SHP77 treated with DMSO at 0.1 percent for 48 hours (cell line): Measurements from ENCODE around the gene PELI3.
"Not testable (repeated sequence)": the region's sequence is repeated elsewhere in the genome, so short reads cannot be mapped to it uniquely, and the experiment has no call there.

Experiments
- DNase-seq: peaks from one replicate; lab custom pipeline; 2025; lab: John Stamatoyannopoulos, UW

PELI3 gene

DNA sequence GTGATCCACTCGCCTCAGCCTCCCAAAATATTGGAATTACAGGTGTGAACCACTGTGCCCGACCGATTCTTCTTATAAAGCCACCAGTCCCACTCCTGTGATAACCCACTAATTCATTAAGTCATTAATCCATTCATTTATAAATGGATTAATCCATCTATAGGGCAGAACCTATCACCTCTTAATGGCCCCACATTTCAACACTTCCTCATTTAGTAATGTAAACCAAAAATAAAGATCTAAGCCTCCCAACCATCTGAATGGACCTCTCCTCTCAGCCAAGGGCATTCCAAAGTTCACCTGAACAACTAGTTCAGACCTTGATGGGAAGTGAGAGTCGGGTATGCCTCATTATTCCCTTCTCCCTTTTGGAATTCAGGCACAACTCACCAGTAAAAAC is 18.2 kb upstream of the PELI3 start:
- DNase-seq: no peak

GRCh38 chr11:66450560-66450959 is 16.1 kb upstream of the PELI3 start:
- DNase-seq: no peak

- DNase-seq: no peak
Measured at GRCh38 chr11:66451663-66452062, 15.0 kb upstream of the PELI3 start.

- DNase-seq: no peak
Measured at GRCh38 chr11:66454247-66454646, 12.5 kb upstream of the PELI3 start.

DNA sequence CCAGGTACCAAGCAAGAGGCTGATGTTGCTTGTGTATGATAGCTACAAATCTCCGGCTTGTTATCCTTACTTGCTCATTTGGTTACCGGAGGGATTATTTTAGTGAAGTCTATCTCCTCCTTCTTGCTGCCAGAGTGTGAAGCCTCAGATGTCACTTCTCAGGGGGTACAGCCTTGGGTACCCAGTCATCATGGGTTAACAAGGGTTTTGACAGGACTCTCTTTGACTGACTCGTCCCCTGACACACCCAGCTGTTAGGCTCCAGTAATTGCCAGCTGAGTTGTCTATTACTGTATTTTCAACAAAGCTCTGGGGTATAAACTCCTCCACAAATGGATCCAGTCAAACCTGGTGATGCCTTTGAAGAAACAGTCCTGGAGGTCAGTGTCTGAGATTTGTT is 11.9 kb upstream of the PELI3 start:
- no peak for DNase-seq

GRCh38 chr11:66457826-66458225 is 8.9 kb upstream of the PELI3 start:
- no peak for DNase-seq

GRCh38 chr11:66459138-66459778 is 7.4 kb upstream of the PELI3 start:
- no peak for DNase-seq

DNA sequence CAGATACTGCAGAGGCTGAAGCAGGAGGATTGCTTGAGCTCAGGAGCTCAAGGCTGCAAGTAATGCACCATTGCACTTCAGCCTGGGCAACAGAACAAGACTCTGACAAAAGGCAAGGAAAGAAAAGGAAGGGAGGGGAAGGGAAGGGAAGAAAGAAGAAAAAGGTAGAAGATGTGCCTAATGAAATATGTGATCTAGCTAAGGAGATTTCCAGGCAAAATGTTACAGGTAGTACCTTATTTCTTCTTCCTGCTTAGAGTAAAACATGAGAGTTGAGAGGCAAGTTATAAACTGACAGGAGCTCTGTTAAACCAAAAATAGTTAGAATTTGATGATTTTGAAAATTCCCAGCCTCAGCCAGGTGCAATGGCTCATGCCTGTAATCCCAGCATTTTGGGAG is 4.7 kb upstream of the PELI3 start:
- no peak for DNase-seq

- DNase-seq: no peak
Measured at GRCh38 chr11:66462911-66463310, 3.8 kb upstream of the PELI3 start.

DNA sequence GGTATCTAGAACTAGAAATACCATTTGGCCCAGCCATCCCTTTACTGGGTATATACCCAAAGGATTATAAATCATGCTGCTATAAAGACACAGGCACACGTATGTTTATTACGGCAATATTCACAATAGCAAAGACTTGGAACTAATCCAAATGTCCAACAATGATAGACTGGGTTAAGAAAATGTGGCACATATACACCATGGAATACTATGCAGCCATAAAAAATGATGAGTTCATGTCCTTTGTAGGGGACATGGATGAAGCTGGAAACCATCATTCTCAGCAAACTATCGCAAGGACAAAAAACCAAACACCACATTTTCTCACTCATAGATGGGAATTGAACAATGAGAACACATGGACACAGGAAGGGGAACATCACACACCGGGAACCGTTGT is 2.6 kb upstream of the PELI3 start:
- DNase-seq: not testable (repeated sequence)

DNA sequence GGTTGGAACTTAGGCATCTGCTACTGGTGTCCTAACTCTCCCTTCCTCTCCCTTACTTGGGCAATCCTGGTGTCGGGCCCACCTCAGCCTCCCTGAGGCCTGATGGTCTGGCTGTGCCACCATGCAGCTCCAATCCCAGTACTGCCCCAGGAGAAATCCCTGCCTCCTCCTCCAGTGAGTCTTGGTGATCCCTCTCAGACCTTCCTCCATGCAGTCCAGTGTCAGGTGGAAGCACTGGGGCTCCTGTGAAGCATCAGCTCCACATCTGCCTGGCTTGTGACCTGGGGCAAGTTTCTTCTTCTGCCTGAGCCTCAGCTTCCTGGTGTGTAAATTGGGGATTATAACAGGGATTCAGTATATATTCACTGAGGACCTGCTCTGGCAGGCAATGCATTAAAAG is 1.8 kb upstream of the PELI3 start:
- DNase-seq: no peak

- DNase-seq: no peak
Measured at GRCh38 chr11:66465373-66466224, 1.1 kb upstream of the PELI3 start.

- no peak for DNase-seq
Measured at GRCh38 chr11:66467034-66467659, 442 bp downstream of the PELI3 start.

GRCh38 chr11:66467756-66468155 is 1.1 kb downstream of the PELI3 start:
- no peak for DNase-seq

GRCh38 chr11:66468691-66469090 is 2.0 kb downstream of the PELI3 start:
- DNase-seq: no peak

DNA sequence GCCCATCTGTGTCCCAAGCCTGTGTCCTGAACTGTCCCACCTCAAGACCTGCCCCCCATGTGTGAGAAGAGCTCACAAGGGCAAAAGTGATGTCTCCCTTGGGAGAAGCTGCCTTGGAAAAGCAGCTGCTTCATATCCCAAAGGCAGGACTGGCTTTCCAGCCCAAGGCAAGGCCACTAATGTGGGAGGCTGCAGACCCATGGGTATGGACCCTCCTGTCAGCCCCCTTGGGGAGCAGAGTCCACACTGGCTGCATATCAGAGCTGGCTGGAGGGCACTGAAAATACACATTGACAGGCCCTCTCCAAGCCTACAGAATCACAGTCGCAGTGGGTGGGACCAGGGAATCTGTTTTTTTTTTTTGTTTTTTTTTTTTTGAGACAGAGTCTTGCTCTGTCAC is 2.7 kb downstream of the PELI3 start:
- DNase-seq: no peak

DNA sequence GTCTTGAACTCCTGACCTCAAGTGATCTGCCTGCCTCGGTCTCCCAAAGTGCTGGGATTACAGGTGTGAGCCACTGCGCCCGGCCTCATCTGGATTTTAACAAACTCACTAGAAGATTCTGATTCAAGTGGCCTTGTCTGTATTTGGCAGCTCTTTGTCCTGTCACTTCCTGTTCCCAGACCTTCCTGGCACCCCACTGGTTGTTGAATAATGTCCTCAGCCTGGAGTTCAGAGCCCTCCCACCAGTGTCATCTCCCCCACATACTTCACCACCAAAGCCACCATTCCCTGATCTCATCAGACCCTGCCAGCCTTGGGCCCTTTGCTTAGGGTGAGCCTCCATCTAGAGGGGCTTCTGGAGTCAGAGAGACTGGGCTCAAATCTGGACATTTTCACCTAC is 3.3 kb downstream of the PELI3 start:
- no peak for DNase-seq

- DNase-seq: no peak
Measured at GRCh38 chr11:66471142-66471541, 4.4 kb downstream of the PELI3 start.

GRCh38 chr11:66472054-66472453 is 5.3 kb downstream of the PELI3 start:
- DNase-seq: no peak

GRCh38 chr11:66473167-66473566 is 6.5 kb downstream of the PELI3 start:
- no peak for DNase-seq

- DNase-seq: no peak
Measured at GRCh38 chr11:66473608-66474515, 7.2 kb downstream of the PELI3 start.
